Activated naive CD4-positive, alpha-beta T cell treated with anti-CD3 and anti-CD28 coated beads, Interleukin-2, amount 10 ng/mL, durations not matched to agents 7 days and 5 days (primary cell): ENCODE data around the gene TTLL9.
"Not testable (repeated sequence)": the region's sequence is repeated elsewhere in the genome, so short reads cannot be mapped to it uniquely, and the experiment has no call there.

ENCODE experiments used
- CTCF ChIA-PET: fragments of 350-600 bp; sonication (Branson Sonifier 250); formaldehyde crosslinking; loops from one replicate; lab custom pipeline; 2021; ENCODE audit warnings: antibody characterized with exemption; lab: Charles Lee
- DNase-seq: peaks from one replicate; pipeline ENCODE4 v3.0.0-alpha.2; 2020
- H3K27ac Mint-ChIP-seq: one replicate; pipeline ENCODE4 v1.8.0; 2021; ENCODE audit warnings: mild to moderate bottlenecking, moderate library complexity, mixed read lengths
- H3K27me3 Mint-ChIP-seq: one replicate; pipeline ENCODE4 v1.8.0; 2021; ENCODE audit warnings: mild to moderate bottlenecking, mixed read lengths
- H3K36me3 Mint-ChIP-seq: one replicate; pipeline ENCODE4 v1.8.0; 2021; ENCODE audit warnings: mixed read lengths
- H3K4me1 Mint-ChIP-seq: one replicate; pipeline ENCODE4 v1.8.0; 2021; ENCODE audit warnings: mixed read lengths
- H3K4me3 Mint-ChIP-seq: one replicate; pipeline ENCODE4 v1.8.0; 2021; ENCODE audit warnings: mild to moderate bottlenecking, moderate library complexity, mixed read lengths
- H3K9me3 Mint-ChIP-seq: one replicate; pipeline ENCODE4 v1.8.0; 2021; ENCODE audit warnings: mixed read lengths

The TTLL9 gene

DNA sequence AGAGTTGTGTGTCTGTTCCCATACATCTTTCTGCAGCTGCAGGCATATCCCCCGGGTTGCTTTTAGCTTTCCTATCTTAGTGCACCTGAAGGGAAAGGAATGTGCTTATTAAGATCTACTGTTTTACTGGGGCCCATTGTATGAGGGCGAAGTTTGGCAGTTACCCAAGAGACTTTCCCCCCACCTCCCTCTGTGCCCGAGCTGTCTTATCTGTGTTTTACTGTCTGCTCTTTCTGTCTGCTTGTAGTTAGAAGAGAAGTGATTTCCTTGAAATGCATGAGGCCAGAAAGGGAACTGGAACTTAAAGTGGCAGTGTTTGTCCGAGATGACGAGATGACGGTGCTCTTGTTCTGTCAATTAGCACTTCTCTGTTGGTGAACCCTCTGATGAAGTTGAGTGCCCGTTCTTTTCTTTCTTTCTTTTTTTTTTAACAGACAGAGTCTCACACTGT, 47.6 kb downstream of the TTLL9 start:
- not testable (repeated sequence) for H3K9me3 Mint-ChIP-seq, DNase-seq, H3K36me3 Mint-ChIP-seq, H3K4me1 Mint-ChIP-seq, H3K4me3 Mint-ChIP-seq, H3K27ac Mint-ChIP-seq
- H3K27me3 Mint-ChIP-seq = peaks cover 30% of the 10 kb centered on the region
- CTCF ChIA-PET = interaction anchor here (2.5 kb wide), 1 partner anchor 71 kb away, joined by 6 read pairs; no protein-coding TSS in a partner anchor

- Mint-ChIP-seq H3K4me1 (no peaks in the 10 kb centered on the region), H3K9me3 (no peaks in the 10 kb centered on the region), H3K36me3 (no peaks in the 10 kb centered on the region), H3K27ac (no peak overlapping the region), H3K27me3 (peaks cover 32% of the 10 kb centered on the region), H3K4me3 (no peak overlapping the region)
- CTCF ChIA-PET = interaction anchor here (0.9 to 2.5 kb wide), 2 partner anchors 71 to 95 kb away, joined by 5 to 6 read pairs; no protein-coding TSS in a partner anchor
- DNase-seq = no peak
Measured at GRCh38 chr20:31918466-31919105, 48.2 kb downstream of the TTLL9 start.

GRCh38 chr20:31919410-31920155, 49.1 kb downstream of the TTLL9 start:
- Mint-ChIP-seq H3K27ac (no peak overlapping the region), H3K9me3 (no peaks in the 10 kb centered on the region), H3K36me3 (no peaks in the 10 kb centered on the region), H3K4me3 (no peak overlapping the region), H3K27me3 (peaks cover 38% of the 10 kb centered on the region), H3K4me1 (no peaks in the 10 kb centered on the region)
- CTCF ChIA-PET = interaction anchor here (0.9 to 2.5 kb wide), 2 partner anchors 72 to 96 kb away, joined by 5 to 6 read pairs; no protein-coding TSS in a partner anchor
- DNase-seq = no peak

DNA sequence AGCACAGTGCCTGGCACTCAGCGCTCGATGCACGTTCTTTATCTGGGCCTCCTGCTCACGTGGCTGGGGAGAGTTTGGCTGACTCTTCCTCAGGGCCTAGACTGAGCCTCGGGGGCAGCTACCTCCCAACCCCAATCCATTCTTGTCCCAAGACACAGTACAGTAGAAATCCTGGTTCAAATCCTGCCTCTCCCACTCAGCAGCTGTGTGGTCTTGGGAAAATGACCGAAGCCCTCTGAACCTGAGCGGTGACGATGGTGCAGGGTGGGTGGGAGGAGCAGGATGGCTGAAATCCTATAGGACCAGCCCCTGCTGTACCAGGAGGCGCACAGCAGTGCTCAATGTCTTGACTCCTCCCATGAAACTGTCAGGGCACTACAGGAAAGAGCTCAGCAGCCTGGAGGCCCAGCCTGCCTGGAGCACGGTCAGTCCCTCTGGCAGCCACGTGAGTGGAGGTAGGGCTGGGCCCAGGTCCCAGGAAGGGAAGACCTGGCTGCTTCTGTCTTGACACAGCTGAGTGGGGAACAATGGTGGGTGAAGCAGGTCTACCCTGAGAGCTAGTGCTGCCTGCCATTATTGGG, 49.9 kb downstream of the TTLL9 start:
- Mint-ChIP-seq H3K27me3 (peaks cover 38% of the 10 kb centered on the region), H3K4me3 (no peak overlapping the region), H3K36me3 (no peaks in the 10 kb centered on the region), H3K27ac (no peak overlapping the region), H3K9me3 (no peaks in the 10 kb centered on the region), H3K4me1 (no peaks in the 10 kb centered on the region)
- no peak for DNase-seq
- CTCF ChIA-PET = interaction anchor here (2.5 kb wide), 1 partner anchor 73 kb away, joined by 6 read pairs; no protein-coding TSS in a partner anchor

- H3K4me3 Mint-ChIP-seq, H3K9me3 Mint-ChIP-seq, H3K36me3 Mint-ChIP-seq, H3K27ac Mint-ChIP-seq, H3K4me1 Mint-ChIP-seq, DNase-seq, CTCF ChIA-PET: not testable (repeated sequence)
- peaks cover 44% of the 10 kb centered on the region for H3K27me3 Mint-ChIP-seq
Measured at GRCh38 chr20:31921480-31921879, 51.0 kb downstream of the TTLL9 start.

GRCh38 chr20:31922181-31922580, 51.7 kb downstream of the TTLL9 start:
- DNase-seq = no peak
- Mint-ChIP-seq H3K36me3 (no peaks in the 10 kb centered on the region), H3K27me3 (peaks cover 45% of the 10 kb centered on the region), H3K4me3 (no peak overlapping the region), H3K27ac (no peak overlapping the region), H3K9me3 (no peaks in the 10 kb centered on the region), H3K4me1 (no peaks in the 10 kb centered on the region)
- CTCF ChIA-PET = no interaction called here

- no peaks in the 10 kb centered on the region for H3K36me3 Mint-ChIP-seq
- no peak overlapping the region for H3K27ac Mint-ChIP-seq
- CTCF ChIA-PET = interaction anchor here (0.8 kb wide), 1 partner anchor 70 kb away, joined by 3 read pairs; no protein-coding TSS in a partner anchor
- H3K9me3 Mint-ChIP-seq = no peaks in the 10 kb centered on the region
- H3K27me3 Mint-ChIP-seq = peaks cover 49% of the 10 kb centered on the region
- DNase-seq = no peak
- H3K4me1 Mint-ChIP-seq = no peaks in the 10 kb centered on the region
- H3K4me3 Mint-ChIP-seq = no peak overlapping the region
Measured at GRCh38 chr20:31922588-31922987, 52.2 kb downstream of the TTLL9 start.

- no peak overlapping the region for H3K4me3 Mint-ChIP-seq
- peak overlapping the region; percentile 13 for H3K27ac Mint-ChIP-seq
- H3K36me3 Mint-ChIP-seq = no peaks in the 10 kb centered on the region
- no peaks in the 10 kb centered on the region for H3K4me1 Mint-ChIP-seq
- no peak for DNase-seq
- H3K27me3 Mint-ChIP-seq = peaks cover 41% of the 10 kb centered on the region
- H3K9me3 Mint-ChIP-seq = no peaks in the 10 kb centered on the region
- CTCF ChIA-PET = interaction anchor here (0.8 kb wide), 1 partner anchor 71 kb away, joined by 3 read pairs; no protein-coding TSS in a partner anchor
Measured at GRCh38 chr20:31923388-31924331, 53.2 kb downstream of the TTLL9 start.

DNA sequence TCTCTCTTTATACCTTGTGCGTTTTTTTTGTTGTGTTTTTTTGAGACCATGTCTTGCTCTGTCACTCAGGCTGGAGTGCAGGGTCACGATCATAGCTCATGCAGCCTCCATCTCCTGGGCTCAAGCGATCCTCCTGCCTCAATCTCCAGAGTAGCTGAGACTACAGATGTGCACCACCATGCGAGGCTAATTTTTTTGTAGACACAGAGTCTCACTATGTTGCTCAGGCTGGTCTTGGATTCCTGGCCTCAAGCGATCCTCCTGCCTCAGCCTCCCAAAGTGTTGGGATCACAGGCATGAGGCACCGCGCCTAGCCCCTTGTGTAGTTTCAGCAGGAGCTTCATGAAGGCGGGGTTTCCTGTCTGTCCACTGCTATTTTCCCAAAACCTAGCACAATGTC, 54.1 kb downstream of the TTLL9 start:
- Mint-ChIP-seq H3K9me3 (no peaks in the 10 kb centered on the region), H3K4me3 (no peak overlapping the region), H3K36me3 (no peaks in the 10 kb centered on the region), H3K27me3 (peaks cover 35% of the 10 kb centered on the region), H3K27ac (no peak overlapping the region), H3K4me1 (no peaks in the 10 kb centered on the region)
- CTCF ChIA-PET = no interaction called here
- no peak for DNase-seq

DNA sequence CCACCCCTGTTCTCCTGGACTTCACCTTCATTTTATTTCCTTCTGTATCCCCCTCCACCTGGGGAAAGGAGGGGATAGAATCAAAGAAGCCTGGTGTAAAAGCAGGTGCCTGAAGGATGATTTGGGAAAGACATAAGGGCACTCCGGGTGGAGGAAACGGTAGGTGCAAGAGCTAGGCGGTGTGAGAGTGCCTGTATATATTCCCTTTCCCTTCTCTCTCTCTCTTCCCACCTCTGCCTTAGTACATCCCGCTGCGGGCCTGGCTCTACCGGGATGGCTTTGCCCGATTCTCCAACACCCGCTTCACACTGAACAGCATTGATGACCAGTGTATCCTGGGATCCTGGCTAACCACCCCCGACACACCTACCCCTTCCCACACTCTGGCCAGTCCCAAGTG, 55.2 kb downstream of the TTLL9 start:
- no peaks in the 10 kb centered on the region for H3K9me3 Mint-ChIP-seq
- no peak overlapping the region for H3K4me3 Mint-ChIP-seq
- no peaks in the 10 kb centered on the region for H3K36me3 Mint-ChIP-seq
- peaks cover 26% of the 10 kb centered on the region for H3K27me3 Mint-ChIP-seq
- no peaks in the 10 kb centered on the region for H3K4me1 Mint-ChIP-seq
- DNase-seq = no peak
- CTCF ChIA-PET = no interaction called here
- H3K27ac Mint-ChIP-seq = no peak overlapping the region

DNA sequence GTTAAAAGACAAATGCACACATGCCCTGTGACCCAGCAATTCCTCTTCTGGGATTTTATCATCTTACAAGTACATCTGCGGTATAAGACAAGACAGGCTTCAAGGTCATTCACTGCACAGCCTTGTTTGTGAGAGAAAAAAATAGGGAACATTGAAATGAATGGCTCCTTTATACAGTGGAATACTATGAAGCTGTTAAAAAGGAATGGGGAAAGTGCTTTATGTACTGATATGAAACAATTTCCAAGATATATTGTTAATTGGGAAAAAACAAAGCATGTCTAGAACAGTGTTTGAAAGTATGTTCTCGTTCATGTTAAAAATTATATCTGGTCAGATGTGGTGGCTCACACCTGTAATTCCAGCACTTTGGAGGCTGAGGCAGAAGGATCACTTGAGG, 56.1 kb downstream of the TTLL9 start:
- CTCF ChIA-PET = no interaction called here
- Mint-ChIP-seq H3K27me3 (peaks cover 30% of the 10 kb centered on the region), H3K4me1 (no peaks in the 10 kb centered on the region), H3K36me3 (no peaks in the 10 kb centered on the region), H3K27ac (no peak overlapping the region), H3K4me3 (no peak overlapping the region), H3K9me3 (no peaks in the 10 kb centered on the region)
- DNase-seq = no peak

GRCh38 chr20:31927627-31928159, 57.3 kb downstream of the TTLL9 start:
- no peak overlapping the region for H3K4me3 Mint-ChIP-seq
- H3K9me3 Mint-ChIP-seq = no peaks in the 10 kb centered on the region
- no peak overlapping the region for H3K27ac Mint-ChIP-seq
- H3K27me3 Mint-ChIP-seq = peaks cover 30% of the 10 kb centered on the region
- H3K4me1 Mint-ChIP-seq = no peaks in the 10 kb centered on the region
- H3K36me3 Mint-ChIP-seq = no peaks in the 10 kb centered on the region
- CTCF ChIA-PET = no interaction called here
- DNase-seq = no peak

DNA sequence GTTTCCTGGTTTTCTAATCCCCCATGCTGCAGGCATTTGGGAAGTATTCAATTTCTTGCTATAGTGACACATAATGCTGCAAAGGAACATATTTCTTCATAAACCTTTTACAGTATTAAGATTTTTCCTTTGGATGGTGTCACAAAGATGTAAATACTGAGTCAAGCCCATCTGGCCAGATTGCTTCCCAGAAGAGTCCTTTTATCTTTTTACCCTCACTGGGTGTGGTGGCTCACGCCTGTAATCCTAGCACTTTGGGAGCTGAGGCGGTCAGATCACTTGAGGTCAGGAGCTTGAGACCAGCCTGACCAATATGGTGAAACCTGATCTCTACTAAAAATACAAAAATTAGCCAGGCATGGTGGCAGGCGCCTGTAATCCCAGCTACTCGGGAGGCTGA, 59.2 kb downstream of the TTLL9 start:
- H3K4me1 Mint-ChIP-seq, DNase-seq, CTCF ChIA-PET, H3K4me3 Mint-ChIP-seq, H3K9me3 Mint-ChIP-seq, H3K27ac Mint-ChIP-seq, H3K36me3 Mint-ChIP-seq: not testable (repeated sequence)
- peaks cover 22% of the 10 kb centered on the region for H3K27me3 Mint-ChIP-seq
